Measurements from ENCODE around the gene BNIPL. TPM values are rescaled to one million over a fixed set of nuclear protein-coding genes. Genes with fewer than 3 reads are reported as not detected.

The BNIPL gene
- polyA plus RNA-seq, 1 donor (not counting 4 experiments of a cell fraction or from before 2014, with no cell fraction given), result 9.8 TPM

- no peaks in the 10 kb centered on the region for H3K27me3 ChIP-seq (ENCODE audit: control insufficient read depth, extremely low read depth, insufficient read depth, low read length)
- no peaks in the 10 kb centered on the region for H3K9me1 ChIP-seq (ENCODE audit: control insufficient read depth, extremely low read depth, insufficient read depth, low read length)
- H3K36me3 ChIP-seq (ENCODE audit: control insufficient read depth in 2 of 2, extremely low read depth in 1 of 2, insufficient read depth in 2 of 2, low read length in 2 of 2), result peaks cover 0 to 2% of the 10 kb centered on the region in 2 experiments
- H3K4me3 ChIP-seq (ENCODE audit: control insufficient read depth in 2 of 3, extremely low read depth in 1 of 3, insufficient read depth in 2 of 3, low read depth in 1 of 3, low read length in 3 of 3), result no peak overlapping the region
- no peaks in the 10 kb centered on the region for H4K20me1 ChIP-seq (ENCODE audit: control insufficient read depth, extremely low read depth, insufficient read depth, low read length)
- H3K79me2 ChIP-seq (ENCODE audit: control insufficient read depth, insufficient read depth, low read length), result no peaks in the 10 kb centered on the region
- DNase-seq (ENCODE audit: low read depth, low spot score) (no peak), FAIRE-seq (no peak)
- dilution Hi-C loops (cut with MboI; ENCODE audit: extremely low pct_ligation_motif_present, low sequenced_read_pairs), result no loop called here
- H3K27ac ChIP-seq (ENCODE audit: control insufficient read depth, insufficient read depth, low read length), result no peak overlapping the region
- no peaks in the 10 kb centered on the region for H3K9me3 ChIP-seq (ENCODE audit: control insufficient read depth, low read depth, low read length)
- H3K4me2 ChIP-seq (ENCODE audit: control insufficient read depth, extremely low read depth, insufficient read depth, low read depth, low read length), result no peak overlapping the region
- no peak overlapping the region for H2AFZ ChIP-seq (ENCODE audit: control insufficient read depth, low read length)
- peaks cover 34% of the 10 kb centered on the region for H3K4me1 ChIP-seq (ENCODE audit: control insufficient read depth, extremely low read depth, insufficient read depth, low read length)
- no peak overlapping the region for H3K9ac ChIP-seq (ENCODE audit: control insufficient read depth, extremely low read depth, insufficient read depth, low read length)
- TF ChIP-seq CTCF (optimal IDR thresholded peaks at IDR 0.05 in 1 of 3, IDR thresholded peaks at IDR 0.05 in 1 of 3, conservative IDR thresholded peaks at IDR 0.05 in 1 of 3; ENCODE audit: extremely low read depth in 1 of 3, insufficient read depth in 2 of 3, low read length in 3 of 3) (no peak), EZH2 (IDR thresholded peaks at IDR 0.05; ENCODE audit: low read length) (no peak)
These were observed 34.3 kb upstream of the BNIPL start for GRCh38 chr1:151002051-151002450.

GRCh38 chr1:151002611-151003010, 33.8 kb upstream of the BNIPL start:
- peaks cover 0 to 2% of the 10 kb centered on the region in 2 experiments for H3K36me3 ChIP-seq (ENCODE audit: control insufficient read depth in 2 of 2, extremely low read depth in 1 of 2, insufficient read depth in 2 of 2, low read length in 2 of 2)
- H4K20me1 ChIP-seq (ENCODE audit: control insufficient read depth, extremely low read depth, insufficient read depth, low read length), result no peaks in the 10 kb centered on the region
- TF ChIP-seq CTCF (optimal IDR thresholded peaks at IDR 0.05 in 1 of 3, IDR thresholded peaks at IDR 0.05 in 1 of 3, conservative IDR thresholded peaks at IDR 0.05 in 1 of 3; ENCODE audit: extremely low read depth in 1 of 3, insufficient read depth in 2 of 3, low read length in 3 of 3) (no peak), EZH2 (IDR thresholded peaks at IDR 0.05; ENCODE audit: low read length) (no peak)
- H3K4me1 ChIP-seq (ENCODE audit: control insufficient read depth, extremely low read depth, insufficient read depth, low read length), result peaks cover 40% of the 10 kb centered on the region
- H3K4me3 ChIP-seq (ENCODE audit: control insufficient read depth in 2 of 3, extremely low read depth in 1 of 3, insufficient read depth in 2 of 3, low read depth in 1 of 3, low read length in 3 of 3), result no peak overlapping the region
- no peak overlapping the region for H3K4me2 ChIP-seq (ENCODE audit: control insufficient read depth, extremely low read depth, insufficient read depth, low read depth, low read length)
- H3K9me3 ChIP-seq (ENCODE audit: control insufficient read depth, low read depth, low read length), result no peaks in the 10 kb centered on the region
- no peak overlapping the region for H3K27ac ChIP-seq (ENCODE audit: control insufficient read depth, insufficient read depth, low read length)
- H3K9me1 ChIP-seq (ENCODE audit: control insufficient read depth, extremely low read depth, insufficient read depth, low read length), result no peaks in the 10 kb centered on the region
- H3K27me3 ChIP-seq (ENCODE audit: control insufficient read depth, extremely low read depth, insufficient read depth, low read length), result no peaks in the 10 kb centered on the region
- FAIRE-seq (no peak), DNase-seq (ENCODE audit: low read depth, low spot score) (no peak)
- no peaks in the 10 kb centered on the region for H3K79me2 ChIP-seq (ENCODE audit: control insufficient read depth, insufficient read depth, low read length)
- H3K9ac ChIP-seq (ENCODE audit: control insufficient read depth, extremely low read depth, insufficient read depth, low read length), result no peak overlapping the region
- H2AFZ ChIP-seq (ENCODE audit: control insufficient read depth, low read length), result no peak overlapping the region
- dilution Hi-C loops (cut with MboI; ENCODE audit: extremely low pct_ligation_motif_present, low sequenced_read_pairs), result no loop called here

Measured in keratinocyte (primary cell).